Panc1 (cell line): ENCODE data around the gene FAAH2.

Source experiments
- CTCF ChIP-seq: fragments of 450-650 bp; IDR thresholded peaks from 2 replicates; pipeline ENCODE4 v1.5.1; 2017; ENCODE audit warnings: mild to moderate bottlenecking
- POLR2AphosphoS5 ChIP-seq: IDR thresholded peaks from 2 replicates; pipeline ENCODE4 v1.6.1; 2012; ENCODE audit warnings: mild to moderate bottlenecking, low read depth, low read length, moderate library complexity
- SIN3A ChIP-seq: IDR thresholded peaks from 2 replicates; pipeline ENCODE4 v1.6.1; 2012; ENCODE audit warnings: low read depth, mild to moderate bottlenecking, low read length, moderate library complexity, borderline replicate concordance; ENCODE audit not compliant: insufficient read depth
- TCF7L2 ChIP-seq: IDR thresholded peaks from 2 replicates; pipeline ENCODE4 v1.6.1; 2011; ENCODE audit warnings: mild to moderate bottlenecking, low read depth, low read length, inconsistent platforms
- TF ChIP-seq, protein P1 (sequence below), 2 experiments: IDR thresholded peaks; 2 replicates each; pipeline ENCODE4 v1.6.1; 2011 to 2012; ENCODE audit warnings: low read depth in 2 of 2, control low read depth in 1 of 2, low read length in 1 of 2, mild to moderate bottlenecking in 1 of 2, moderate library complexity in 1 of 2; ENCODE audit not compliant: insufficient read depth in 1 of 2

- TF ChIP-seq CTCF (no peak), POLR2AphosphoS5 (no peak), SIN3A (no peak), TCF7L2 (no peak)
- TF ChIP-seq, protein P1, sequence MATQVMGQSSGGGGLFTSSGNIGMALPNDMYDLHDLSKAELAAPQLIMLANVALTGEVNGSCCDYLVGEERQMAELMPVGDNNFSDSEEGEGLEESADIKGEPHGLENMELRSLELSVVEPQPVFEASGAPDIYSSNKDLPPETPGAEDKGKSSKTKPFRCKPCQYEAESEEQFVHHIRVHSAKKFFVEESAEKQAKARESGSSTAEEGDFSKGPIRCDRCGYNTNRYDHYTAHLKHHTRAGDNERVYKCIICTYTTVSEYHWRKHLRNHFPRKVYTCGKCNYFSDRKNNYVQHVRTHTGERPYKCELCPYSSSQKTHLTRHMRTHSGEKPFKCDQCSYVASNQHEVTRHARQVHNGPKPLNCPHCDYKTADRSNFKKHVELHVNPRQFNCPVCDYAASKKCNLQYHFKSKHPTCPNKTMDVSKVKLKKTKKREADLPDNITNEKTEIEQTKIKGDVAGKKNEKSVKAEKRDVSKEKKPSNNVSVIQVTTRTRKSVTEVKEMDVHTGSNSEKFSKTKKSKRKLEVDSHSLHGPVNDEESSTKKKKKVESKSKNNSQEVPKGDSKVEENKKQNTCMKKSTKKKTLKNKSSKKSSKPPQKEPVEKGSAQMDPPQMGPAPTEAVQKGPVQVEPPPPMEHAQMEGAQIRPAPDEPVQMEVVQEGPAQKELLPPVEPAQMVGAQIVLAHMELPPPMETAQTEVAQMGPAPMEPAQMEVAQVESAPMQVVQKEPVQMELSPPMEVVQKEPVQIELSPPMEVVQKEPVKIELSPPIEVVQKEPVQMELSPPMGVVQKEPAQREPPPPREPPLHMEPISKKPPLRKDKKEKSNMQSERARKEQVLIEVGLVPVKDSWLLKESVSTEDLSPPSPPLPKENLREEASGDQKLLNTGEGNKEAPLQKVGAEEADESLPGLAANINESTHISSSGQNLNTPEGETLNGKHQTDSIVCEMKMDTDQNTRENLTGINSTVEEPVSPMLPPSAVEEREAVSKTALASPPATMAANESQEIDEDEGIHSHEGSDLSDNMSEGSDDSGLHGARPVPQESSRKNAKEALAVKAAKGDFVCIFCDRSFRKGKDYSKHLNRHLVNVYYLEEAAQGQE (IDR thresholded peaks at IDR 0.05; ENCODE audit: insufficient read depth in 1 of 2, low read depth in 2 of 2, low read length in 1 of 2), result no peak
These were observed at the start of gene FAAH2 for GRCh38 chrX:57286507-57287251.
